ENCODE data around the gene ITPRIPL2.

Gene ITPRIPL2

DNA sequence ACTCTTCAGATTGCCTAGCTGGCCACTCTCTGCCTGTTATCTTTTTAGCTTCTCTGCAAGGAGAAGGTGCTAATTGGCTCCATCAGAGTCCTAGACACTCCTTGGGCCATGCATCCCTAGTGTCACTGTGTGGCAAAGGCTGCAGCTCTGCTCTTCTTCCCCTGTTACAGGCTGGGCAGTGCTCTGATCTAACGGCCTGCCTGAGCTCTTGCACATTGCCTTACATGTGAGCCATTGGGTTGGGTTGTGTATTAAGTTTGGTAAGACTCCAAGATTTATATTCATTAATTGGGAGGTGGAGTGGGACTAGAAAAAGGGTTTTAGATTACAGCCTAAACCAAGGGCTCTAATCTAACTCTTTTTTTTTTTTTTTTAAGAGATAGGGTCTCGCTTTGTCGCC is 31.2 kb downstream of the ITPRIPL2 start:
- DNase-seq = no peak

DNA sequence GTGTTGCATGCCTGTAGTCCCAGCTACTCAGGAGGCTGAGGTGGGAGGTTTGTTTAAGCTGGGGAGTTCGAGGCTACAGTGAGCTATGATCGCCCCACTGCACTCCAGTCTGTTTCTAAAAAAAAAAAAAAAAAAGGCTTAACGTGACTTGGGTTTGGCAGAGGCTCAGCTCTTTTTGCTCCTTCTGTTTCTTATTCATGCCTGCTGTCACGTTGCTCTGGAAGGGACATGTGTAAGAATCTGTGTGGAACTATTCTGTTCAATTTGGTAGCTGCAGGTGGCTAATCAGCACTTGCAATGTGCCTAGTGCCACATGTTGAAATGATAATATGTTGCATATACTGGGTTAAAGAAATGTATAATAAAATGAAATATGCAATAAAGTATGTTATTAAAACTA is 33.4 kb downstream of the ITPRIPL2 start:
- DNase-seq = no peak

DNA sequence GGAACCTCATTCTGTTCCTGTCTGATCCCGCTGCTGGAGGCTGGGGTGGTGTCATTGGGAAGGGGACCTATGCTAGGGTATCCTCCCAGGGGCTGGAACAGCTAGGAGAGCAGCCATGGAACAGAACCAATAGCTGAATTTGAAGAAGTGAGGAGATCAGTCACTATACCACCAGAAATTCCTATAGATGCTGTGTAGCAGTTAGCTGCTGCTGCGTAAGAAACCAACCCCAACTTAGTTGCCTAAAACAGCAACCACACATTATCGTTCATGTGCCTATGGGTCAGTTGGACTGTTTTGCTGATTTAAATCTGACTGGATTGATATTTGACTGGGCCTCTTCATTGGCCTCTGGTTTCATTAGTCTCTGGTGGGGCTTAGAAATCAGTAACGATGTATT is 33.9 kb downstream of the ITPRIPL2 start:
- DNase-seq = no peak

DNA sequence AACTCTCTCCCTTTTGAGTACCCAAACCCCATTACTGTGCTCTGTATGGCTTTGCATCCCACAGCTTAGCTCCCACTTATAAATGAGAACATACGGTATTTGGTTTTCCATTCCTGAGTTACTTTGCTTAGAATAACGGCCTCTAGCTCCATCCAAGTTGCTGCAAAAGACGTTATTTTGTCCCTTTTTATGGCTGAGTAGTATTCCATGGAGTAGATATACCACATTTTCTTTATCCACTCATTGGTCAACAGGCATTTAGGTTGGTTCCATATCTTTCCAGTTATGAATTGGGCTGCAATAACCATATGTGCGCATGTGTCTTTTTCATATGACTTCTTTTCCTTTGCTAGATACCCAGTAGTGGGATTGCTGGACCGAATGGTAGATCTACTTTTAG is 34.4 kb downstream of the ITPRIPL2 start:
- DNase-seq = no peak

DNA sequence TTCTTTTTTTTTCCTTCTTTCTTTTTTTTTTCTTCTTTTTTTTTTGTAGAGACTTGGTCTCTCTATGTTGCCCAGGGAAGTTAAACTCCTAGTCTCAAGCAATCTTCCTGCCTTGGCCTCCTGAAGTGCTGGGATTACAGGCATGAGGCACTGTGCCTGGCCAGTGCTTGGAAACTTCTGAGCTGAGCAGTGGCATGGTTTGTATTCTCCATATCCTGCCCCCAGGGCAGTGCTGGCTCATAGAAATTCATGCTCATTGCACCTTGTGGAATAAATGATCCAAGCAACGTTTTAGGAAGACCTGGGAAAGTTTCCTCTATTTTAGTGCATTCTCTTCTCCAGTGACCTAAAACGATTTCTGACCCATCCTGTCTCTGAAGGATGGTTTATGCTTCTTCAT is 37.5 kb downstream of the ITPRIPL2 start:
- DNase-seq = no peak

DNA sequence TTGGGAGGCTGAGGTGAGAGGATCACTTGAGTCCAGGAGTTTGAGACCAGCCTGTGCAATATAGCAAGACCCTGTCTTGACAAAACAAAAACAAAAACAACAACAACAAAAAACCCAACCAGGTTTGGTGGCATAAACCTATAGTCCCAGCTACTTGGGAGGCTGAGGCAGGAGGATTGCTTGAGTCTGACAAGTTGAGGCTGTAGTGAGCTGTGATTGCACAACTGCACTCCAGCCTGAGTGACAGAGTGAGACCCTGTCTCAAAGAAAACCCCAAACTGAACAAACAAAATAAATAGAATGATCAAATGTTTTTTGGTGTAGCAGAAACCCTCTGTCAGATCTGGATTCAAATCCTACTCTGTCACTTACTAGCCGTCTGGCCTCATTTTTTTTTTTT is 38.3 kb downstream of the ITPRIPL2 start:
- no peak for DNase-seq

DNA sequence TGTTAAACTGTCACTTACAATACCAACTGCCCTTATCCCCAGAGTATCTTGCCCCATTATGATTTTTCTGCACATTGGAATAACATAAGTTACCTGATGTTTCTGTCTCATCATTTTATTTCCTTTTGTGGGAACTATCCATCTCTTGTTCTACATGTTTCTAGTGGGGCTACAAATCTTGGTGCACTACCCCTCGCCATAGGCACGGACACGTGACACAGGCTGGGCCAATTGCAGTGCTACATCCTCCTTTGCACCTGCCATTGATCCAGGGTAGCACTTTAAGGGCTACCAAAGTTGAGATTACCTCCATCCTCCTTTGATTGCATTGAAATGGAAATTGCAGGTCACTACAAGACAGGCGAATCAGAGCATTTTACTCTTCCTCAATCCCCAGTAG is 40.1 kb downstream of the ITPRIPL2 start:
- DNase-seq = no peak

DNA sequence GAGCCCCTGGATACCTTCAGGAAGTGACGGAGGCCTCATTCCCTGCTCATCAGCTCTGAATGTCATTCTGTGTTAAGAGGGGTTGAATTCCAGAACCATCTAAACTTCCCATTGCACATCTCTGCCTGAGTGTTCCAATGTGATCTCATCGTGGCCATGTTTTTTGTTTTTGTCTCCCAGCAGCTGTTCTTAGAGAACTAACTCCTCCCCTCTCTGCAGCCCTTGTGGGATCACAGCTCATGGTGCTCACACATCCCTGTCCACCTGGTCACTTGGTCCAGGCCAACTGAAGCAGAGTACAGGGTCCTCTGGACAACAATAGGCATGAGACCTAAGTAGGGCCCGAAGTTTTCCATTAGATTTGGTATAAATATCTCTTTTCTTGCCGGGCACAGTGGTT is 48.3 kb downstream of the ITPRIPL2 start:
- no peak for DNase-seq

DNA sequence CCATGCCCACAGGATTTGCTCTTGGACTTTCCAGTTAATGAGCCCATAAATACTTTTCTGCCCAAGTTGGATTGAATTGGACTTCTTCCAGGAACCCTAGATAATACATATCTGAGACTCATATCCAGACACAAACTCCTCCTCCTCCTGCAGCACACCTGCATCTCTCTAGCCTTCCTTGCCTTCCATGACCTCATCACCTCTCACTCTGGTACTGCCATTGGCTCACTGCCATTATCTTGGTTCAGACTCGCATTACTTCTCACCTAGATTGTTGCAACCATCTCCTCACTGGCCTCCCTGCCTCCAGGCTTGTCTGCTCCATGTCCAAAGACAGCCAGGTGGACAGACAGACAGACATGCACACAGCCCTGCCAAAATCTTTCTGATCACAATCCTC is 49.5 kb downstream of the ITPRIPL2 start:
- DNase-seq = no peak

DNA sequence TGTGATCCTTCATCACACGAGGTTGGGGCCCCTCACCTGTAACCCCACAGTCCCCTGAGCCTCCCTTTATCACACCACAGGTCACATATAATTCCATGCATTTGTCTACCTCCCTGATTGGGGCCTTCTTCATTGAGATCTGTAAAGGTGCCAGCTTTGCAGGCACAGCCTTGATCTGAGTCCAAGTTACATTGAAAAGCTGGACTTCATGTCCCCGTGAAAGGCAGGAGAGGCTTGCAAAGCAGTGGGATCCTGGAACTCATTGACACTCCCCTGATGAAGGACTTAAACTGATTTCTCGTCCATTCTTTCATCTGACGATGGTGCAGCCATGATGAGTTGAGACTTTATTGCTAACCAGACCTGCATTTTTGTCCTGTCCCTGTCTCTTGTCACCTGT is 50.5 kb downstream of the ITPRIPL2 start:
- DNase-seq = no peak

DNA sequence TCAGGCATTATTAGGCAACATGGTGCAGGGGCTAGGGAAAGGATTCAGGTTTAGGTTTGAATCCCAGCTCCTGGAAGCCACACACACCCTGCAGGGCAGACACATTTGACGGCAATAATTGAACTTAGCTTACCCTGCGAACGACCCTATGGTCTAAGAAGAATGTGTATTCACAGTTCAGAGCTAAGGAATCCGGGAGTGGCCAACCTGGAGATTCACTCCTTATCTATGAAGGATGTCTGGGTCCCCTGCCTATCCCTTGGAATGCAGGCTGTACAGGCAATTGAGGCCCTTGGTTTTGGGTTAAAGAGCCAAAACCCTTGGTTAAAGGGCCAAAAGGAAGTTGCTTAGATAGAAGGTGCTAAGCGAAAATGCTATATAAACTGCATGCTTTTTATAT is 51.3 kb downstream of the ITPRIPL2 start:
- DNase-seq = no peak

DNA sequence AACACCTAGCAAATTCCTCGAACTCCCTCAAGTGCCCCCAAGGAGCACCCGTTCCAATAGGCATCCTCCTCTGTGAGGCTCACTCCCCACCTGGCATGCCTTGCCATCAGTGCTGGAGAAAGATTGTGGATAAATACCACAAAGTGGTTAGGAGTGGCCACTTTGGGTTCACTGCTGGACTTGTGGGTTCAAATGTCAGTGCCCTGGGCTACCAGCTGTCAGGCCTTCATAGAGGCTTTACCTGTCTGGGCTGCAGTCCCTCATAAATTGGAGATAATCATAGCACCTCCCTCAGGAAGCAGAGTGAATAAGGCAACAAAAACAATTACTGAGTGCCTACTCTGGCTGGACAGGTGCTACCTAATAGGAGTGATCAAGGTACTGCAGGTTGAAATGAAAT is 52.7 kb downstream of the ITPRIPL2 start:
- DNase-seq = no peak

DNA sequence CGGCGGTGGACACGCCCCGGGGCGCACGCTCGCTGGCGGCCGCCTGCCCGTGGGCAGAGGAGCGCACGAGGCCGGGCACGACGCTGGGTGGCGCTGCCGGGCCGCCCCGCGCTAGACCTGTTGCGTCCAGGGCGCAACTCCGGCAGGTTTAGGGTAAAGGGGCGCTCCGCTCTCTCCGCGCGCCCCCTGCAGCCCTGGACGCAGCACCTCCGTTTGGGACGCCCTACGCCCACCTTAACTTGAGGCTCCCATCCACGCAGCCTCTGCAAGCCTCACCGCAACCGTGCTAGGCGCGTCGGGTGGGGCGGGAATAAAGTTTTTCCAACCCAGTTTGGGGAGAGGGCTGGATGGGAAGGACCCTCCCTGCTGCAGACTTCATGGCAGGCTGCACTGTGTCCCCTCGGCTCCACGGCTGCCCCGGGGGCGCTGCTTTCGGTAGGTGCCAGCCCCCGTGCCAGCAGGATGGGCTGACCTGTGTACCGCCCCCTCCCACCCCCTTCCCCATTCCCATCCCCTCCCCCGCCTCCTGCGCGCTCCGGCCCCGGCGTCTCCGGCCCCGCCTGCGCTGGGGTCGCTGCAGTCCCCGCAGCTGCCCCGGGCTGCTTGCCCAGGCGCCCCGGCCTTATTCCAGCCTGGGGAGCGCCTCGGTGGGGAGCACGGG is 54.1 kb downstream of the ITPRIPL2 start, which contains the start of gene SYT17:
SYT17 (plus strand) TSS at position 531 of the 661 bp plus-strand sequence. CDS start 407 bp downstream, outside the sequence.
- DNase-seq = peak; percentile 5

DNA sequence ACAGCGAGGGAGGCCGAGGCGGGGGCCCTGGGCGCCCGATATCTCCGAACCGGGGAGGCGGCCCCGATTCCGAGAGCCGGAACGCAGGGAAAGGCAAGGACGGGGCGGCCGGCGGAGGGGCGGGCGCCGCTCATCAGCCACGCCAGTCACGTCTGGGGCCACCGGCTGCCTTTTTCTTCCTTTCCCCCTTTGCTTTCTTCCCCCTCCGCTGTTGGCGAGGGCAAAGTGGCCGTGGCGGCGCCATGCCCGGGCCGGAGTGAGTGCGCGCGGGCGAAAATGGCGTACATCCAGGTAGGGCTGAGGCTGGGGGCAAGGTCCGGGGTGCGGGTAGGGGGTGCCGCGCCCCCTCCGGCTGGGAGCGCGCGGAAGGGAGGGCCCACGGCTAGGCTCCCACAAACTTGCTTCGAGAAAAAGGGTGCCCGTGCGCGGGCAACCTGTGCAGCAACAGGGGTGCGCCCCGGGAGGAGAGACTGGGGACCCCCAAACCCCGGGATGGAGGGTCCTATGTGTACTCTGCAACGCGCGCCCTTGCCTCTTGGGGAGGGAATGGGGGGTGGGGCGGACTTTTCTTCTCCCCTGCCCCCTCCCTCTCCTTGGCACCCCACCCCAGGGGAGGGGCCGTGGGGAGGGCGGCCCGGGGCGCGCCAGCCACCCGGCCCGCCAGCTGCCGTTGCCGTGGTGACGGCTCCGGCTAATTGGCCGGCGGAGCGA is 54.8 kb downstream of the ITPRIPL2 start:
- no peak for DNase-seq

DNA sequence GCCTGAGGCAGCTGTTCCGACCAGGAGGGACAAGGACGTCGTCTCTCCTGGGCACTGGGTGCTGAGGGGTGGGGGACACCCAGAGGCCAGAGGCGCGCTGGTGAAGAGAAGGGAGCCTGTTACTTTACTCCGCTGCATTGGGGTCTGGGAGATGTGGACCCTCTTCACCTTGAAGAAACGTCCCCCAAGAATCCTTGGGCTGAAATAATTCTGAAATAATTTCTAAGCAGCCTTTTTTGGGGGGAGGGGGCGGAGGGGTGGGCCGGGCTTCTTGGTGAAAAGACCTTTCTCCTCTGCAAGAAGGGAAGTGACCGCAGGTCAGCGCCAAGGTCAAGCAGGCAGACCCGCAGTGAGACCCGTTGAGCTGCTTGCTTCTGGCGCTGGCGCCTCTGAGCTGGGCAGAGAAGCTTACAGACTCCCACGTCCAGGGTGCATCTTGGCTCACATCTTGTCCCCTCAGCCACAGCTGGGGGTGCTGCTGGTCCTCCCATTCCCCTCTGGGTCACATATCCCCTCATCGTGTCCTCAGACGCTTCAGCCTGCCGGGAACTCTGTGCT is 55.4 kb downstream of the ITPRIPL2 start:
- no peak for DNase-seq

DNA sequence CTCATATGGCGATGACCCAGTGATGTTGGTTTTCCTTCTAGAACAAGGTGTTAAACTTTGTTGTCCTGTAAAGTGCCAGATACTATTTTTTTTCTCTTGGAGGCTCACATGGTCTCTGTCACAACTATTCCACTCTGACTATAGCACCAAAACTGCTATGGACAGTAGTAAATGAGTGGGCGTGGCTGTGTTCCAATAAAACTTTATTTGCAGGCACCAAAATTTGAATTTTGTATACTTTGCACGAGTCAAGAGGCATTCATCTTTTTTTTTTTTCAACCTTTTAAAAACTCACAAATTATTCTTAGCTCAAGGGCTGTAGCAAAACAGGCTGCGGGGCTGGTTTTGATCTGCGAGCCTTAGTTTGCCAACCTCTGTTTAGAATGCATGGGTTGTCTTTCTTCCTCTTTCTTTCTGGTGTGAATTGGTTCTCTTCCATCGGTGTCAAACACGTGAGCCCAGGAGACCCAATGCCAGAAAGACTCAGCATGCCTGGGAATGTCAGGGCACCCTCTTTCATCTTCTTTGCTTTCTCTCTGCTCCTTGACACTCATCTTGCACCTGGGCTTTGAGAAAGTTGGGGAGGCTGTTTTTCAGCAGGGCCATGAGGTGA is 56.4 kb downstream of the ITPRIPL2 start:
- DNase-seq = no peak
